Kidney (tissue), 14 donors: Measurements from ENCODE around the gene C6orf89. TPM values are rescaled to one million over a fixed set of nuclear protein-coding genes. Genes with fewer than 3 reads are reported as not detected.

Experiments used
- DNase-seq, 5 donors: peaks; one replicate each; pipeline ENCODE4 v3.0.0-alpha.2; 2013 to 2020
- FAIRE-seq: peaks from 2 replicates; lab custom pipeline; 2012; peaks lifted over from hg19 to GRCh38; lab: Jason Lieb, UNC
- H3K27ac ChIP-seq, 2 donors: one replicate each; pipeline ENCODE4 v1.7.0; 2013; ENCODE audit warnings: low read depth in 2 of 2, low read length in 2 of 2, inconsistent platforms in 1 of 2
- H3K27me3 ChIP-seq: one replicate; pipeline ENCODE4 v1.7.1; 2013; ENCODE audit warnings: low read length, inconsistent platforms; ENCODE audit not compliant: control insufficient read depth, insufficient read depth
- H3K36me3 ChIP-seq, 3 donors: one replicate each; pipeline versions ENCODE4 v1.7.0 to v1.7.1; 2013; ENCODE audit warnings: low read length in 3 of 3, control low read depth in 1 of 3, inconsistent platforms in 1 of 3; ENCODE audit not compliant: insufficient read depth in 3 of 3, control insufficient read depth in 2 of 3
- H3K4me1 ChIP-seq, 3 donors: one replicate each; pipeline versions ENCODE4 v1.7.0 to v1.7.1; 2013; ENCODE audit warnings: low read length in 3 of 3, inconsistent platforms in 1 of 3, low read depth in 1 of 3; ENCODE audit not compliant: control insufficient read depth in 2 of 3, insufficient read depth in 2 of 3
- H3K4me3 ChIP-seq, 3 donors: one replicate each; pipeline versions ENCODE4 v1.7.0 to v1.8.1; 2013; ENCODE audit warnings: low read length in 3 of 3, control low read depth in 1 of 3, inconsistent platforms in 1 of 3
- H3K9ac ChIP-seq, 3 donors: one replicate each; pipeline versions ENCODE4 v1.7.0 to v1.7.1; 2013; ENCODE audit warnings: low read length in 3 of 3, control low read depth in 1 of 3, inconsistent platforms in 1 of 3
- H3K9me3 ChIP-seq, 3 donors: one replicate each; pipeline versions ENCODE4 v1.7.0 to v1.7.1; 2013; ENCODE audit warnings: low read length in 3 of 3, control low read depth in 1 of 3, inconsistent platforms in 1 of 3; ENCODE audit not compliant: control insufficient read depth in 2 of 3, insufficient read depth in 1 of 3
- intact Hi-C: fragments of 100-400 bp; cut with DNase I; formaldehyde crosslinking; loops from one replicate; pipeline ENCODE4 v1.11.1; 2022
- polyA plus RNA-seq: library from polyadenylated mRNA; stranded (reverse); fragments of 350-450 nt; fragmentation: Illumina TruSeq; extraction: RNeasy Lipid Tissue Mini Kit (QIAGEN cat#74804); gene quantifications from one replicate; pipeline ENCODE4 v1.2.3, GENCODE V29; 2014; ENCODE audit warnings: low read depth, low replicate concordance; ENCODE audit not compliant: insufficient read depth
- total RNA-seq: library from RNA; stranded (reverse); fragmentation: NEBNext Ultra II Directional; extraction: Animal tissue kit (Norgen Biotek cat#: 25700); gene quantifications from one replicate; pipeline ENCODE4 v1.2.1, GENCODE V29; 2021
- TF ChIP-seq, protein P1 (sequence below): IDR thresholded peaks from 3 replicates; pipeline ENCODE4 v1.5.1; 2012; ENCODE audit warnings: mild to moderate bottlenecking, moderate library complexity, borderline replicate concordance; ENCODE audit not compliant: insufficient read depth; ENCODE audit errors: extremely low read depth
- donor health status: control.
- donor health status: control.
- donor health status: control.
- donor health status: control.
- donor health status: control.
- donor health status: DM: yes; HTN: yes; CAD: no.
- donor health status: Normal renal cell carcinoma (clear cell type).

The C6orf89 gene
- total and polyA plus RNA-seq, 2 donors from 2014 or later = 25.7 to 72.4 TPM

DNA sequence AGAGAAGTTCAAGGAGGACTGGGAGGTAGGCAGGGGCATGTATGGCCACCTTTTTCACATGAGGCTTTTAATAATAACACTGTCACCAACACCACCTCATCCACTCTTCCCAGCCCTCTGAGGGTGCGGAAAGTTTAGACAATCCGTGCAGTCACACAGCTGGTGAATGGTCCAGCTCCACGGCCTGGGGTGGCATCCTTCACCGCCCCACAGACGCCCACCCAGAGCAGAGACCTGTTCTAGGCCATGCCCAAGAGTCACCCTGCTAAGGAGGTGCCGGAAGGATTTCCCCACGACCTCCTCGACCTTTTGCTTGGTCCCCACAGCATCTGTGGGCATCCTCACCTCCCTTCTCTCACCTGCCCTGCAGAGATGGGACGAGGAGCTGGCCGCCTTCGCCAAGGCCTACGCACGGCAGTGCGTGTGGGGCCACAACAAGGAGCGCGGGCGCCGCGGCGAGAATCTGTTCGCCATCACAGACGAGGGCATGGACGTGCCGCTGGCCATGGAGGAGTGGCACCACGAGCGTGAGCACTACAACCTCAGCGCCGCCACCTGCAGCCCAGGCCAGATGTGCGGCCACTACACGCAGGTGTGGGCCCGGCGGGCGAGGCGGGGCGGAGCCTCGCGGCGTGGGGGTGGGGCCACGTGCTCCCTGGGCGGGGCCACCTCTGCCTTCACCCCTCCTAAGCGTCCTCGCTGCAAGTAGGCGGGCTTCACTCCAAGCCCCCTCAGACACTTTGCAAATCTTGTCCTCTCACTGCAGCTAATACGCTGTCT, 73.2 kb downstream of the C6orf89 start:
- Histone ChIP-seq H3K4me1 (peaks cover 0 to 6% (median 0%) of the 10 kb centered on the region in 3 donors), H3K36me3 (no peaks in the 10 kb centered on the region), H3K4me3 (no peak overlapping the region), H3K27me3 (no peaks in the 10 kb centered on the region), H3K9ac (no peak overlapping the region), H3K27ac (no peak overlapping the region), H3K9me3 (no peaks in the 10 kb centered on the region)
- intact Hi-C loops = no loop called here
- TF ChIP-seq, protein P1, sequence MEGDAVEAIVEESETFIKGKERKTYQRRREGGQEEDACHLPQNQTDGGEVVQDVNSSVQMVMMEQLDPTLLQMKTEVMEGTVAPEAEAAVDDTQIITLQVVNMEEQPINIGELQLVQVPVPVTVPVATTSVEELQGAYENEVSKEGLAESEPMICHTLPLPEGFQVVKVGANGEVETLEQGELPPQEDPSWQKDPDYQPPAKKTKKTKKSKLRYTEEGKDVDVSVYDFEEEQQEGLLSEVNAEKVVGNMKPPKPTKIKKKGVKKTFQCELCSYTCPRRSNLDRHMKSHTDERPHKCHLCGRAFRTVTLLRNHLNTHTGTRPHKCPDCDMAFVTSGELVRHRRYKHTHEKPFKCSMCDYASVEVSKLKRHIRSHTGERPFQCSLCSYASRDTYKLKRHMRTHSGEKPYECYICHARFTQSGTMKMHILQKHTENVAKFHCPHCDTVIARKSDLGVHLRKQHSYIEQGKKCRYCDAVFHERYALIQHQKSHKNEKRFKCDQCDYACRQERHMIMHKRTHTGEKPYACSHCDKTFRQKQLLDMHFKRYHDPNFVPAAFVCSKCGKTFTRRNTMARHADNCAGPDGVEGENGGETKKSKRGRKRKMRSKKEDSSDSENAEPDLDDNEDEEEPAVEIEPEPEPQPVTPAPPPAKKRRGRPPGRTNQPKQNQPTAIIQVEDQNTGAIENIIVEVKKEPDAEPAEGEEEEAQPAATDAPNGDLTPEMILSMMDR = no peak
- DNase-seq = peak in 1 of 5 donors; percentile 71
- FAIRE-seq = no peak

DNA sequence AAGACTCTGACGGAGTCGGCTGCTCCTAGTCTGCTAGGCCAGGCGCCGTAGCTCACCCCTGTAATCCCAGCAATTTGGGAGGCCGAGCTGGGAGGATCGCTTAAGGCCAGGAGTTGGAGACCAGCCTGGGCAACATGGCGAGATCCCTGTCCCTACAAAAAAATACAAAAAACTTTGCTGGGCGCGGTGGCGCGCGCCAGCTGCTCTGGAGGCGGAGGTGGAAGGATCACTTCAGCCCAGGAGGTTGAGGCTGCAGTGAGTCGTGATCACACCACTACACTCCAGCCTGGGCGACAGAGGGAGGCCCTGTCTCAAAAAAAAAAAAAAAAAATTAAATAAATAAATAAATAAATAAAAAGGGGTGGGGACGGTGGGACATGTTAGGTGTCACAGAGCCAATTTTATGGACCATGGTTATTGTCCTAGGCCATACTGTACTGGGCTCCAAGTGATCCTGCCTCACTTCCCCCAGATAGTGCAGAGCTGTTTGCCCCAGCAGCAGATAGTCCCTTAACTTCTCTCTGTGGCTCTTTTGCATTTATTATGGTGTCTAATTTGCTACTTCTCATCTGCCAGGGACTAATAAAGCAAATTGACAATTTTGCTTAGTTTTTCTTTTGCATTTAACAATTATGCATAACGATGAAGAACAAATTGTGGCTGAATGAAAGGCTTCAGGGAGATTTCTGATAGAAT, 74.0 kb downstream of the C6orf89 start:
- no peaks in the 10 kb centered on the region for H3K36me3 ChIP-seq
- TF ChIP-seq, protein P1 = no peak
- no peak overlapping the region for H3K9ac ChIP-seq
- H3K9me3 ChIP-seq = no peaks in the 10 kb centered on the region
- no peak overlapping the region for H3K4me3 ChIP-seq
- H3K27me3 ChIP-seq = no peaks in the 10 kb centered on the region
- no peak for DNase-seq
- intact Hi-C loops = no loop called here
- no peak for FAIRE-seq
- peaks cover 0 to 8% (median 3%) of the 10 kb centered on the region in 3 donors for H3K4me1 ChIP-seq
- no peak overlapping the region for H3K27ac ChIP-seq

DNA sequence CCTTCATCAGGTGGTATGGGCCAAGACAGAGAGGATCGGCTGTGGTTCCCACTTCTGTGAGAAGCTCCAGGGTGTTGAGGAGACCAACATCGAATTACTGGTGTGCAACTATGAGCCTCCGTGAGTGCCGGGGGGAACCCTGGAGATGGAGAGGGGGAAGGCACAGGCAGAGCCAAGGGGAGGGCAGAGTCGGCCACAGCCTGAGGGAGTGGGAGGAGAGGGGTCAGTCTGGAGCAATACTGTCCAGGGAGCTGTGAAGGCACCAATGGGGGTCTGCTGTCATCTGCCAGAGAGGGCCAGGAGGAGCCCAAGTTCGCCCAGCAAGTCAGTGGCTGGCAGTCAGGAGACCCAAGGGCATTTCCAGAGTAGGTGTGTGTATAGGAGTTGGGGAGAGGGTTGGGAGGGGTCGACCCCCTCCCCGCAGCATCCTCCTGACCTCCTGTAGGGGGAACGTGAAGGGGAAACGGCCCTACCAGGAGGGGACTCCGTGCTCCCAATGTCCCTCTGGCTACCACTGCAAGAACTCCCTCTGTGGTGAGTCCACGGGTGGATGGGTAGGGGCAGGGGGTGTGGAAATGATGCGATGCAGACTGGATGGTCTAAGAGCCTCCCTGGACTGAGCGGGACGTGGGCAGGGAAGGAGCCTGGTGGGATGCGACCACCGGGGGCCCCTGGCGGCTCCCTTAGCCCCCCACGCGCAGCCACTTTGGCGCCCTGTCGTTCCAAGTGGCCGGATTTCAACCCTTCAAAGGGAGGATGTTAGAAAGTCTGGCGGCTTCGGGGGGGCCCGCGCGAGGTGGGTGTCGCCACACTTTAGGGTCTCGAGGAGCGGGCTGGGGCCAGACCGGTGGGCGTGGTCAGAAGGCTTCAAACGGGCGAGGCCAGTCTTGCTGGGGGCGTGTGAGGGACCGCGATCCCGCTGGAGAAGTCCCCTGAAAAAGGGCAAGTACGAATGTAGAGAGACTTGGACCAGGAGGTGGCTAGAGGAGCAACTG, 76.0 kb downstream of the C6orf89 start:
- H3K27me3 ChIP-seq = no peaks in the 10 kb centered on the region
- peaks cover 0 to 8% (median 3%) of the 10 kb centered on the region in 3 donors for H3K4me1 ChIP-seq
- H3K36me3 ChIP-seq = no peaks in the 10 kb centered on the region
- H3K9ac ChIP-seq = no peak overlapping the region
- TF ChIP-seq, protein P1 = no peak
- peak overlapping the region in 1 of 2 donors; percentile 45 for H3K27ac ChIP-seq
- H3K9me3 ChIP-seq = no peaks in the 10 kb centered on the region
- DNase-seq (peak in 4 of 5 donors; percentile 29 to 68 (median 52)), FAIRE-seq (no peak)
- no peak overlapping the region for H3K4me3 ChIP-seq
- intact Hi-C loops = no loop called here
